GM12873 (cell line): ENCODE measurements around the gene RGL1.

ENCODE experiments used
- TF ChIP-seq, protein P1 (sequence below): IDR thresholded peaks from 2 replicates; pipeline ENCODE4 v1.5.1; 2012; ENCODE audit warnings: low read depth, mild to moderate bottlenecking, moderate library complexity, low read length, control low read depth; ENCODE audit not compliant: insufficient read depth; ENCODE audit errors: missing control alignments

Gene RGL1

DNA sequence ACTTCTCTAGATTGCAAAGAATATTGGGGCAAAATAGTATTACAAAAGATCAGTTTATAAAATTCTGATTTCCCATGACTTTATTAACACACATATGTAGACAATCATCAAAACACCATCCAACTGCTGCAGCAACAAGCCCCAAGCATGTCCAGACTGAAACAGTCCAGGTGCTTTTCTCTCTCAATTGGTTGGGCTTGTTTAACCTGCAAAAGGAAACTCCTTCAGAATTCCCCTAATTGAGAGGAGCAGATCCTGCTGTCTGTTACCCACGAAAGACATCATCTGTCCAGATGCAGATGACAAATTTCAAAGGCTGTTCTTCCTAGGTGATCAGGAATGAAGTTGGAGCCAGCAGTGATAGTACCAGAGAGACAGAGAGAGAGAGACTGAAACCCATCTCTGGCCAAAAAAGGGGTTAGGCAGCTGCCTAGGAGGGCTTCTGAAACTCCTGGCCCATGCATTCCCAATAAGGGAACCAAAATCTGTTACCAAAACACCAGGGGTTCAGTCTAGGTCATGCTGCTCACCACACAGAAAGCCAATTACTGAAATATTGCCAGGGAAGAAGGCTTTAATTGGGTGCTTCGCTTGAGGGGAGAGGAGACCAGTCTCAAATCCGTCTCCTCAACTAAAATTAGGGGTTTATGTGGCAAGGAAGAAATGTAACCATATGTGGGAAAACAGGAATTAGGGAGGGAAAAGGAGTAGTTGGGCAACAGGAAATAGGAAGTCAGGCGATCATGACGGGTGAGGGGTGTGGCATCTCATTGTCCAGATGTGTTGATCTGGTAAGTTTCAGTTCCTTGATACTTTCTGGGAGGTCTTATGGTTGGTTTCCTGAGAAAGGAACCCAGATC lies 34.7 kb upstream of the RGL1 start:
- TF ChIP-seq, protein P1, sequence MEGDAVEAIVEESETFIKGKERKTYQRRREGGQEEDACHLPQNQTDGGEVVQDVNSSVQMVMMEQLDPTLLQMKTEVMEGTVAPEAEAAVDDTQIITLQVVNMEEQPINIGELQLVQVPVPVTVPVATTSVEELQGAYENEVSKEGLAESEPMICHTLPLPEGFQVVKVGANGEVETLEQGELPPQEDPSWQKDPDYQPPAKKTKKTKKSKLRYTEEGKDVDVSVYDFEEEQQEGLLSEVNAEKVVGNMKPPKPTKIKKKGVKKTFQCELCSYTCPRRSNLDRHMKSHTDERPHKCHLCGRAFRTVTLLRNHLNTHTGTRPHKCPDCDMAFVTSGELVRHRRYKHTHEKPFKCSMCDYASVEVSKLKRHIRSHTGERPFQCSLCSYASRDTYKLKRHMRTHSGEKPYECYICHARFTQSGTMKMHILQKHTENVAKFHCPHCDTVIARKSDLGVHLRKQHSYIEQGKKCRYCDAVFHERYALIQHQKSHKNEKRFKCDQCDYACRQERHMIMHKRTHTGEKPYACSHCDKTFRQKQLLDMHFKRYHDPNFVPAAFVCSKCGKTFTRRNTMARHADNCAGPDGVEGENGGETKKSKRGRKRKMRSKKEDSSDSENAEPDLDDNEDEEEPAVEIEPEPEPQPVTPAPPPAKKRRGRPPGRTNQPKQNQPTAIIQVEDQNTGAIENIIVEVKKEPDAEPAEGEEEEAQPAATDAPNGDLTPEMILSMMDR: no peak

DNA sequence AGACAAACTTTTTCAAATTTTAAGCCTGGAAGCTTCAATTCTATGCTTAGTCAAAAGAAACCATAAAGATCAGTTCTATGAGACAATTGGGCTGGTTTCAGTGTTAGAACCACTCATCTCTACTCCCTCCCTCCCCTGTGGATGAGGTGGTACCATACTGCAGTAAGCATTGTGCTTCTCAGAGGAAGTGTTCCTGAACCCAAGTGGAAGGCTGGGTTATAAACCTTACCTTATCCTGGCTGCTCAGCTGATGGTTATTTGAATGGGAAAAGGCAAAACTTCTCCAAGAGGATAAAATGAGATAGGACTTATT lies 34.1 kb upstream of the RGL1 start:
- TF ChIP-seq, protein P1: no peak

DNA sequence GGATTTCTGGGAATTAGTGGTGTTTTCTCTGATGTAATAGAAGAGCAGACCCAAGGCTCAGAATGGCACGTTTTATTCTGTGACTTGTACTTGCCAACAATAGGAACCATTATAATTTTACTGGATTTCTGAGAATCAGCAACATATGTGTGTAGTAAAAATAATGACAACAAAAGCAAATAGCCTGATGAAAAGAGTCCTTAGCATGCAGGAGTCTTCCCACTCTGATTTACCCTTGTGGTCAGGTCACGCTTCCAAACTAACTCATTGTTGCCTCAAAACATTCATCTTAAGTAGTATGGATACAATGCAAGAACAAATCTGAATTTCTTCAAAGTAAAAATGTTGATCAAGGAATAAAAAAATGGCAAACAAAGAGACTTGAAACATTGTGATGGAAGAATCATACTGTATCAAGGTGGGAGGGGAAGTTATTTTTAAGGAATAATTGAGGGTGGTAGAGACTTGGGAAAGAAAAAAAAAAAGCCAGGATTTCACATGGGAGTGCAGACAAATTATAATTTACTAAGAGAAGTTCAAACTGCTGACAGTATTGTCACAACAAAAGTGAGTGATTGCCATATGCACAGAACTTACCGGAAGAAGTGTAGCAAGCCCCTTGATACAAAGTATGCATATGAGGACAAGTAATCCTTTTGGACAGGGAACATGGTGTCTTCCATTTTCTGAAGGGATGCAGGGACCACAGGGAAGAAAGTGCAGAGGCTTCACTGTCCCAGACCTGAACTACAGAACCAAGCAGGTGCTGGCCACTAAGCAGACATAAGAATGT lies 31.2 kb upstream of the RGL1 start:
- TF ChIP-seq, protein P1: no peak

DNA sequence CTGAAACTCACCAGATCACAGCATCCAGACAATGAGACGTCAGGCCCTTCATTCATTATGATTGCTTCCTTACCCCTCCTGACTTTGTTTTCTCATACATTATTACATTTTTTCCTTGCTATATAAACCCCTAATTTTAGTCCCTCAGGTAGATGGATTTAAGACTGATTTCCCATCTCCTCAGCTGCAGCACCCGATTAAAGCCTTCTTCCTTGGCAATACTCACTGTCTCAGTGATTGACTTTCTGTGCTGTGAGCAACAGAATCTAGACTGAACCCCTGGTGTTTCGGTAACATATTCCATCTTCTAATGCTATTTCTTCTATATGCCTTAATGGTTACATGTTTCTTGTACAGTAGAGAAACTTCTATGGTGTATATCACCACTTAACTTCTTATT lies 30.0 kb upstream of the RGL1 start:
- TF ChIP-seq, protein P1: no peak

DNA sequence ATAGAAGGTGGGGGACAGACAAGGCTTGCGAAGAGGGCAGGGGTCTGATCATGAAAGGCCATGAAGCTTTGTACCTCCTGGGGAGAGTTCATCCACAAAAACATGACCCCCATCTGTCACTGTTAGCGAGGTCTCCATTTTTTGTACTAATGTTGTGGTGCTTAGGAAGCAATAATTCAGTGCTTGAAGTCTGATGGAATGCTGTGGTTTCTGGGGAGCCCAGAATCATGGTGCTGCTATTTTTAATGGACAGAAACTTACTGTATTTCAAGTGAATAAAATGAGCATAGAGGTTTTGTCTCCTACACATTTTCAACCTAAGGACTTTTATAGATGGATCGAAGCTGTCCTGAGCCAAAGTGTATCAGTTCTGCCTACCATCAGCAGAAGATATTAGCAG lies 28.2 kb upstream of the RGL1 start:
- TF ChIP-seq, protein P1: no peak

DNA sequence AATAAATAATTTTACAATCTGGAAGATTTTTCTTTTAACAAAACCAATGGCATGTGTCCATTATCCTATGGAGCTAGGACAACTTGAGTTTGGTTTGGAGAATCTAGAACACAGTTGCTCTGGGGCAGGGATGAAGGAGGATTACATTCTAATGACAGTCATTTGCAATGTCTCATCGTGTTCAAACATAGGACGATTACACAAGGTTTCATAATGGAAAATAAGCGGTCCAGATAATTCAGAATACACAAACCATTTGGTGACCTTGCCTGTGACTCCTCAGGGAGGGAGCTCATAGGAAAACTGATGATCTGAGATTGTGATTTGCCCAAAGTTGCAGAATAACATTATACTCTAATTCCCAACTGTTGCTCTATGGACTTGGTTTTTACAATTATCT lies 27.6 kb upstream of the RGL1 start:
- TF ChIP-seq, protein P1: no peak

DNA sequence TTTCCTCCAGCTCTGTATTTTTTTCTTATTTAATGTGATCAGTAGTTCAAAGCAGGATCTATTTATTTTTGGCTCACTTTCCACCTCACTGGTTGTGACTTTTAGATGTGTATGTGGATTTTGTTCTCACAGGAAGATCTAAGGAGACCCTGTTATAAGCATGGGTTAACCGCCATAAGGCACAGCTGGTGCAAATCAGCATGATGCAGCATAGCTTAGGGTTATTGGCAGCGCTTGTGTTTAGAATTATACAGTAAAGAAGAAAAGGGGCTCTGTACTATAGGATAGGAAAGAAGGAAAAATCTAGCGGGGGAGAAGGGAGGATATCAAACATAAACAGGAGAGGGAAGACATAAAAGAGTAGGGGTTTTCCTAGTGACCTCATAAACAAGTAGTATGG lies 26.9 kb upstream of the RGL1 start:
- TF ChIP-seq, protein P1: no peak
